ENCODE measurements around the gene LRP11.
"Not testable (repeated sequence)": the region's sequence is repeated elsewhere in the genome, so short reads cannot be mapped to it uniquely, and the experiment has no call there.

LRP11 gene

DNA sequence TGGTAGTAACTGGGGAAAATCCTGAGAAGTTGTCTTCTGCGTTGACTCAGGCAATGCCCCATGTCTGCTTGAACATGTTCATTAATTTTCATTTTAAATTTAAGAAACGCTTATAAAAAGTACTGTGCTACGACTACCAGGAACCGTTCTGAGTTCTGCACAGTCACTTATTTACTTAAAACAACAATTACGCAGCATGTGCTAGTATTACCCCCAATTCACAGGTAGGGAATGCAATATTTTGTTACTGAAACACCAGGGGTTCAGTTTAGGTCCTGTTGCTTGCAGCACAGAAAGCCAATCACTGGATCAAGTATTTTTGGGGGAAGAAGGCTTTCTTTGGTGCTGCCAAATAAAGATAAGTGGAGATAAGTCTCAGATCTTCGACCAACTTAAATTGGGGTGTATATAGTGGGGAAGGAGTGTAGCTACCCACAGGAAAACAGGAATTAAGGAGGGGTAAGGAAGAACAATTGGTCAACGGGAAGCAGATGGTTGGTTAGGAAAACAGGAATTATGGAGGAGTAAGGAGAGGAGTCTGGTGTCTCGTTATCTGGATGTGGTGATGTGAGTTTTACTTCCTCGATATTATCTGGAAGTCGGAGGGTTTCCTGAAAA lies 5.2 kb upstream of the LRP11 start:
- DNase-seq (ENCODE audit: low read depth in 2 of 3, low spot score in 1 of 3), result no peak

DNA sequence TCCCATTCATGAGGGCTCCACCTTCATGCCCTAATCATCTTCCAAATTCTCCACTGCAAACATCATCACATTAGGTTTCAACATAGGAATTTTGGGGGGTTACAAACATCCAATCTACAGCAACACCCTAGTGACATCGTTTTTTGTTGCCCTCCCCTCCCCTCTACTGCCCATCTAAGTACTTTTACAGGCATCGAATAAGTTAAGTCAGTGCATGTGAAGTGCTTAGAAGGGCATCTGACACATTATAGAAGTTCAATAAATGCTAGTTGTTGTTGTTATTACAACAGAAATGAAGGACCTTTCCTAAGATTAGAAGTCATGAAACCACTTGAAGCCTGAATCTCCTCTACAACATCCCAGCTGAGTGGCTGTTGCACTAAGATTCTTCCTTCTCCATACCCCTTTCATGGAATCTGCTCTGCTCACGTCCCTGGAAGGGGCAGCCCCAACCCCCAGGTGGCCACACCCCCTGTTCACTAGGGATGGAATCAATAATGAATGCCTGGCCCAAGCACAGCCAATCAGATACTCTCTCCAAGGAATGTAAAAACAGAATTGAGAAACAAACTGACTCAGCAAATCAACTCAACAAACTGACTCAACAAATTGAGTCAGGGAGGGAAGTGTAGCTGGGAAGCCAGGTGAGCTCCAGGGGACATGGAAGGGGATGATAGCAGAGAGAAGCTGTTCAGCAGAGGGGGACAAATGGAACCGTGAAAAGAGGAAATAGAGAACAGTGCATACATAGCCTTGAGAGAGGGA lies 3.9 kb upstream of the LRP11 start:
- DNase-seq (ENCODE audit: low read depth in 2 of 3, low spot score in 1 of 3), result no peak

DNA sequence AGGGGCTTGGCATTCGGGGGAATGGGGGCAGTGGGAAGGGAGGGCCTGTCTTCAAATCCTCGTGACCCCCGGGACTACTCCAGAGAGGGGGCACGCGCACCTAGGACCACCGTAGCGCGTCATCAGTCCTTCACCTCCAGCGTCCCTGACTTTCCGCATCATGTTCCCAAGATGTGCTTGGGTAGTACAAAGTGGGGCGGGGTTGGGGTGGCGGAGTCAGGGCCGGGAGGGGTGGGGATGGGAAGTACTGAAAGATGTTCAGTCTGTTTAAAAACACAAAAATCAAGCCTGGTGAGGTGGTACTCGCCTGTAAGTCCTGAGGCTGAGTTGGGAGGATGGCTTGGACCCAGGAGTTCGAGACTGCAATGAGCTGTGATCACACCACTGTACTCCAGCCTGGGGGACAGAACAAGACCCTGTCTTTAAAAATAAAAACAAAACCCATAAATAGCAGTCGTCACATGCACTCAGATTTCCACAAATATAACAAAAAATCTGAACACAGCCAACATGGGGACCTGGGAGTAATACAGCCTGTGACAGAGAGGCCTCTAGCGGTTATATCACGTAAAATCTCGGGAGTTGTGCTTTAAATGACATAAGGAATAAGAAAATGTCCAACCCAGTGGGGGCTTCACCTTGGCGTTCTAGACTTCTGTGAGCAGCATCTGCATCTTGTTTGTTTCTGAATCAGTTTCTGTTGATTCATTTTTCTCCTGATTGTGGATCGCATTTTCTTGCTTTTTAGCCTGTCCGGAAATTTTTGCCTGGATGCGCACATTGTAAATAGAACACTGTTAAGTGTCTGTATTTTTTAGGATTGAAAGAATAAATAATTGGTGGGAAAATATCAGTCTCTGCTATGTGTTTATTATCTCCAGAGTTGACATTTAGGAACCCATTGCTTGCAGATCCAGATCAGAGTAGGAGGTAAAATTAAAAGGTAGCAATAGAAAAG lies 698 bp upstream of the LRP11 start:
- DNase-seq (ENCODE audit: low read depth in 2 of 3, low spot score in 1 of 3), result peak in 1 of 3 donors; percentile 26

DNA sequence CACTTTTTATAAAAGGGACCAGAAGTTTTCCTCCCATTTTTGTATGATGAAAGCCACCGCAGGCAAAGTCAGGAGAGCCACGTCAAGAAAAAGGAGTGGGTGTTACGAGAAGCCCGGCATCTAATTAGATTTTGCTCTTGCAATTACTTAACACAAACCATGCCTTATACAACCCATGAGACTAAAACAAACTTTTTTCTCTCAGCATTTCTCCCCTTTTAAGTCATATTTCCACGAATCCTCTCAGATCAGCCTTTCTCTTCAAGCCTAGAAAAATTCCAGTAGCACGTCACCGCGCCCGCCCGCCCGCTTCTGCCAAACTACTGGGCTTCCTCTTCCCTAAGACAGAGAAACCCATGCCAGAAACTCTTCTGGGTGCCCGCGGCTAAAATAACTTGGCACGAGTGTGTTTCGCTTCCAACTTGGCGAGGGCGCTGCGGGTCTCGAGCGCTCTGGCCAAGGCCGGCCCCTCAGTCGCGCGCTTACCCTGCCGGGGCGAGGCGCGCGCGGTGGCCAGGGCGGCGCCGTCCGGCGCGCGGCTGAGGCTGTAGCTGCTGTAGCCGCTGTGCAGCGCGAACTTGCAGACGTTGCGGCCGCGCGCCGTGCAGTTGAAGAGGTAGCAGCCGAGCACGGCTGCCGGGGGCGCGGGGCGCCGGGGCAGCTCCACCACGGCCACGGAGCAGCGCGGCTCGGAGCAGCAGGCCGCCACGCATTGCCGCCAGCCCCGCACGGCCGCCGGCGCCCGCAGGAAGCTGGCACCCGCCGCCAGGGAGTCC lies 1.0 kb downstream of the LRP11 start:
- peak in 2 of 3 donors; percentile 14 to 31 for DNase-seq (ENCODE audit: low read depth in 2 of 3, low spot score in 1 of 3)

- not testable (repeated sequence) for DNase-seq (ENCODE audit: low read depth in 2 of 3, low spot score in 1 of 3)
Measured at GRCh38 chr6:149862424-149862738, 1.8 kb downstream of the LRP11 start.

DNA sequence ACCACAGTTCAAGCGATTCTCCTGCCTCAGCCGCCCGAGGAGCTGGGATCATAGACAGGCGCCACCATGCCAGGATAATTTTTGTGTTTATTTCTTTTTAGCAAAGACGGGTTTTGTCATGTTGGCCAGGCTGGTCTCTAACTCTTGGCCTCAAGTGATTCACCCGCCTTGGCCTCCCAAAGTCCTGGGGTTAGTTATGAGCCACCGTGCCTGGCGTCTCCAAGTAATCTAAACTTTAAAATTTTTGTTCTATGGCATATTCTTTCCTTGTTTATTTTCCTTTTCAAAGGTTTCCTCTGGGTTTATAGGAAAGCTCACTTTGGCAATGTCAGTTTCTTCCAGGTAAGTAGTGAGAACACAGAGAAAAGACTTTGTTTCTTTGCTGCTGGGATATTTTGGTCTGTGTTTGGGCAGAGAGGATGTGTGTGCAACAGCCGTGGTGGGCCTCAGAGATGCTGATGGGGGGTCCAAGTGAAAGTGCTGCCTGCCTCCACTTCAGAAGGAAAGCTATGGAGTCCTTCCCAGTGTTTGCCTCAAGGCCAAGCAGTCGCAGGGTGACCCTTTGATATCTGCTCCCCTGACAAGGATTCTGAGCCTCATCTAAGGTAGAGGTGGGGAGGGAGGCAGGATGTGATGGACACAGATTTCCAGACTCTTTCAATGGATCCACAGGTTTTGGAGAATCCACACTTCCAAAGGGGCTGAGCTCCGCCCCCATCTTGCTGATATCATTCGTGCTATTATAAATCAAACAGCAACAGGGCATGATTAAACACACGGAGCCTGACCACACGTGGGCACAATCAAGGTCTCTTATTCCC lies 2.3 kb downstream of the LRP11 start:
- DNase-seq (ENCODE audit: low read depth in 2 of 3, low spot score in 1 of 3), result no peak

DNA sequence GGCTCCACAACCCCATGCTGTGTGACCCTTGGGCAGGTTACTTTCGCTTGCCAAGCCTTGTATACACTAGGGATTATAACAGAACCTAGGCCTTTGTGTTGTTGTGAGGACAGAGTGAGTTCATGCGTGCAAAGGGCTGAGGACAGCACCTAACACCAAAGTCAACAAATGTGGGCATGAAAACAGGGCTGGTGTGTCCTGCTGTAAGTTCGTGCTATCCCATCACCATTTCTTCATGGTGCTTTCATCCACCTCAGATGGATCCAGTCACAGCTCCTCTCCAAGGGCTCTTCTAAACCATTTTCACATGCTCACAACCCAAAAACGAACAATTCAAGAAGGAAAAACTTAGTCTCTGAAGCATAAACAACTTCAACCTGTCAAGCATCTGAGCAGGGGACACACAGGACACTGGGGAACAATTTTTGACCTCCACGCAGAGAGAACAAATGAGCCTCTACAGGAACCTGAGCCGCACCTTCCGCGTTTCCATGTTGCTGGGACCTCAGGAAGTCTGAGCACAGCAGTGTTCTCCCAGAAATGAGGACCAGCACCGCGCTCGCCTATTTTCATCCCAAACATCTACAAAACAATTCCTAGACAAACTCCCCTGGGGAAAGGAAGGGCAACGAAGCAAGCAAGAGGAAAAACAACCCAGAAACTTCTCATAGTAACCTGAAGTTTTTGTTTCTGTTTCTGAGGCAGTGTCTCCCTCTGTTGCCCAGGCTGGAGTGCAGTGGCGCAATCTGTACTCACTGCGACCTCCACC lies 3.1 kb downstream of the LRP11 start:
- DNase-seq (ENCODE audit: low read depth in 2 of 3, low spot score in 1 of 3), result no peak

GRCh38 chr6:149860513-149860833 lies 3.7 kb downstream of the LRP11 start:
- no peak for DNase-seq (ENCODE audit: low read depth in 2 of 3, low spot score in 1 of 3)

GRCh38 chr6:149859938-149860337 lies 4.2 kb downstream of the LRP11 start:
- DNase-seq (ENCODE audit: low read depth in 2 of 3, low spot score in 1 of 3), result no peak

DNA sequence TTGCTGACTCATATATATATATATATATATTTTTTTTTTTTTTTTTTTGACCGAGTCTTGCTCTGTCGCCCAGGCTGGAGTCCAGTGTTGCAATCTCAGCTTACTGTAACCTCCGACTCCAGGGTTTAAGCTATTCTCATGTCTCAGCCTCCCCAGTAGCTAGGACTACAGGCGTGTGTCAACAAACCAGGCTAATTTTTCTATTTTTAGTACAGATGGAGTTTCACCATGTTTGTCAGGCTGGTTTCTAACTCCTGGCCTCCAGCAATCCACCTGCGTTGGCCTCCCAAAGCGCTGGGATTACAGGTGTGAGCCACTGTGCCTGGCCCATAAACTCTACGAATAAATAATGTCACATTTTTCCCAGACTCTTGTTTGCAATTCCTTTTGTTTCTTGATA lies 4.8 kb downstream of the LRP11 start:
- no peak for DNase-seq (ENCODE audit: low read depth in 2 of 3, low spot score in 1 of 3)

- DNase-seq (ENCODE audit: low read depth in 2 of 3, low spot score in 1 of 3), result no peak
Measured at GRCh38 chr6:149857541-149857940, 6.6 kb downstream of the LRP11 start.

DNA sequence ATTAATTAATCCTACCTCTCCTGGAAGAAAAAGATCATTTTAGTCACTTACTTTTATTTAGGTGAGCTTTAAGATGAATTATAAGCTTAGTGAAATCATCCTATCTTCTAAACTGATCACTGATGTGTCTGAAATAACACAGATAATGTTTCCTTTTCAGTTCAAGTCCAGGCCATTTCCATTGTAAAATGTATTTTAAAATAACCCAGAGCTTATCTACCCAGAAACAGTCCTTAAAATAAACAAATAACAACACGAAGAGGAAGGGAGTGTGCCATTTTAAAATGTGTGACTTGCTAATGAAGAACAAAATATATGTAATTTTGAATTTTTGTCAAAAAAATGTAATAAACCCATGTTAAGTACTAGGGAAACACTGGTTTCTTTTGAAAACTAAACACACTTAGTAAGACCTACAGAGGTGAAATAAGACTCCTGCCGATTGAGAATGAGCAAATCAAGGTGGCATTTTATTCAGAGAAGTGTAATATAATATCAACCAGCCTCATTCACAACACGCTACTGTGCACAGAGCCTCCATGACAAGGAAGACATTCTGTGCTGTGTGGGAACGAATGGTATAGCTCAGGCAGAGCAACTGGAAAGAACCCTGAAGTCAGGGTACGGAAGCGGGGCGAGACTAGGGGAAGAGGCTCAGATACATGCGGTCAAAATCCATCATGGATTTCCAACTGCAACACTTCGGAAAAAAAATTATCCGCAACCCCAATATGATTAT lies 7.7 kb downstream of the LRP11 start:
- DNase-seq (ENCODE audit: low read depth in 2 of 3, low spot score in 1 of 3), result no peak

GRCh38 chr6:149855741-149856140 lies 8.4 kb downstream of the LRP11 start:
- DNase-seq (ENCODE audit: low read depth in 2 of 3, low spot score in 1 of 3), result no peak

DNA sequence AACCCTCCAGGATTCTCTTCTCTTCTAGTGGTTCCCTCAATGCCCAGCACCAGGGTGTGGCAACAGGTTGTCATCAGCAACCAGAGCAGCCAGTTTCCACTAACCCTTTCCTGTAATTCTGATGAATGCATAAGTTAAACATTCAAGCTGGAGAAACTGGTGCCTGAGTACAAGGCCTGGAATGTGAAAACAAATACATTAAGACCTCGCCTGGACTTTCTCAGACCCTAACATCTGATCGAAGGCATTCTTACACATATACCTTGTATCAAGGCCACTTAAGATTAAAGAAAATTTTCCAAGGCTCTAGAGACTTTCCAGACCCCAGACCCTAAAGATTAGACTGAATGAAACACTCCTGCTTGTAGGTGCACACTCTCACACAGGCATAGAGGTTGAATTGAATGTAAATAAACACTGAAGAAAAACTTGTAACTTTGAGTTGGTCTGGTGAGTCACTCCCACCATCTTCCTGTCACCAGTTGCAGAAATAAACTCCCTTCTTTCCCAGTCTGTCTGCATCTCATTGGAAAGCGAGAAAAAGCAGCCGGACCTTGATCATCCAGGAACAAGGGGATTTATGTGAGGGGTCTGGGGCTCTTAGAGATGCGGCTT lies 9.0 kb downstream of the LRP11 start:
- no peak for DNase-seq (ENCODE audit: low read depth in 2 of 3, low spot score in 1 of 3)

GRCh38 chr6:149854532-149854931 lies 9.6 kb downstream of the LRP11 start:
- DNase-seq (ENCODE audit: low read depth in 2 of 3, low spot score in 1 of 3), result no peak

DNA sequence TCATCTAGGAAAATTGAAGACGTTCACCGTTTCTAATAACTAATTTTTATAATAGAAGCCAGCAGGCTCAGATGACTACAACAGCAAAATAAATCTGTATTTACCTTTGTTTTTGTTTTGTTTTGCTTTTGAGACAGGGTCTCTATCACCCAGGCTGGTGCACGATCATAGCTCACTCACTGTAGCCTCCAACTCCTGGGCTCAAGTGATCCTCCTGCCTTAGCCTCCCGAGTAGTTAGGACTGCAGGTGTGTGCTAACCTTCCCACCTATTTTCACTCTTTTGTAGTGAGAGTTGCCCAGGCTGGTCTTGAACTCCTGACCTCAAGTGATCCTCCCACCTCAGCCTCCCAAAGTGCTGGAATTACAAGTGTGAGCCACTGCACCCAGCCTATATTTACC lies 10.1 kb downstream of the LRP11 start:
- DNase-seq (ENCODE audit: low read depth in 2 of 3, low spot score in 1 of 3), result not testable (repeated sequence)

DNA sequence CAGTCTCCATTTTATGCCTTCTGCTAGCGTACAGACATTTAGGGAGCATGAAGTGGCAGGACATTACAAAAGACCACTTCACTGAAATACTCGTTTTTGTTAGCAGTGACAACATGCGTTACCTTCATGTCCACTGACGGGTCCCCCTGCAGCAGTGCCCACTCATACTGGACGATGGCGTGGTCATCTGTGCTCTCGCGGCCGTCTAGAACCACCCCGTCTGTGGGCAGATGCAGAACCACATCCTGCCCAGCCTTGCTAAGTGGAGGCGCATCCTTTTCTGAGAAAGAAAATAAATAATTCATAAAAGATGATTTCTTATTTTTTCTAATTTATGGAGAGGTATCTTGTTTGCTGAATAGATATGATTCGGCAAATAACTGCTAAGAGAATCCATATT lies 11.3 kb downstream of the LRP11 start:
- no peak for DNase-seq (ENCODE audit: low read depth in 2 of 3, low spot score in 1 of 3)

- DNase-seq (ENCODE audit: low read depth in 2 of 3, low spot score in 1 of 3), result no peak
Measured at GRCh38 chr6:149852180-149852579, 12.0 kb downstream of the LRP11 start.

All from stimulated activated CD4-positive, alpha-beta T cell treated with anti-CD3 and anti-CD28 coated beads, Interleukin-12 subunit alpha, Interleukin-12 subunit beta, amount 100 ng/mL, for 48 hours (primary cell).